ENCODE results near the gene SERPINI1.

The SERPINI1 gene

GRCh38 chr3:167736264-167736787 is 805 bp downstream of the SERPINI1 start:
- no peak for DNase-seq

- no peak for DNase-seq
These were observed 1.5 kb downstream of the SERPINI1 start for GRCh38 chr3:167736997-167737396.

- DNase-seq, result no peak
These were observed 2.5 kb downstream of the SERPINI1 start for GRCh38 chr3:167738037-167738436.

GRCh38 chr3:167739190-167739810 is 3.8 kb downstream of the SERPINI1 start:
- no peak for DNase-seq

- DNase-seq, result no peak
These were observed 5.6 kb downstream of the SERPINI1 start for GRCh38 chr3:167740961-167741587.

GRCh38 chr3:167742338-167742737 is 6.8 kb downstream of the SERPINI1 start:
- no peak for DNase-seq

GRCh38 chr3:167743799-167744198 is 8.3 kb downstream of the SERPINI1 start:
- no peak for DNase-seq

GRCh38 chr3:167749209-167749608 is 13.7 kb downstream of the SERPINI1 start:
- no peak for DNase-seq

- no peak for DNase-seq
These were observed 14.2 kb downstream of the SERPINI1 start for GRCh38 chr3:167749728-167750127.

GRCh38 chr3:167750272-167750971 is 14.9 kb downstream of the SERPINI1 start:
- no peak for DNase-seq

GRCh38 chr3:167754049-167754448 is 18.5 kb downstream of the SERPINI1 start:
- no peak for DNase-seq

- no peak for DNase-seq
These were observed 25.8 kb downstream of the SERPINI1 start for GRCh38 chr3:167761302-167761701.

- DNase-seq, result no peak
These were observed 26.8 kb downstream of the SERPINI1 start for GRCh38 chr3:167762296-167762695.

- no peak for DNase-seq
These were observed 37.5 kb downstream of the SERPINI1 start for GRCh38 chr3:167772992-167773391.

- no peak for DNase-seq
These were observed 38.1 kb downstream of the SERPINI1 start for GRCh38 chr3:167773584-167773983.

GRCh38 chr3:167776066-167776685 is 40.7 kb downstream of the SERPINI1 start:
- no peak for DNase-seq

GRCh38 chr3:167777356-167777755 is 41.8 kb downstream of the SERPINI1 start:
- DNase-seq, result no peak

- no peak for DNase-seq
These were observed 44.8 kb downstream of the SERPINI1 start for GRCh38 chr3:167780214-167780883.

- no peak for DNase-seq
These were observed 48.3 kb downstream of the SERPINI1 start for GRCh38 chr3:167783781-167784180.

- DNase-seq, result no peak
These were observed 50.3 kb downstream of the SERPINI1 start for GRCh38 chr3:167785790-167786189.

GRCh38 chr3:167787440-167787839 is 51.9 kb downstream of the SERPINI1 start:
- no peak for DNase-seq

GRCh38 chr3:167798443-167798842 is 62.9 kb downstream of the SERPINI1 start:
- no peak for DNase-seq

- no peak for DNase-seq
These were observed 73.4 kb downstream of the SERPINI1 start for GRCh38 chr3:167808910-167809309.
